HEK293 (cell line): Measurements from ENCODE around the gene RRP8.

Experiments used
- CTCF ChIA-PET: fragments of 350-600 bp; formaldehyde crosslinking; extraction: SDS; loops from one replicate; lab custom pipeline; 2021; ENCODE audit warnings: antibody characterized with exemption; lab: Yijun Ruan, JAX
- POLR2A ChIA-PET: fragments of 300-600 bp; formaldehyde crosslinking; extraction: SDS; loops from one replicate; lab custom pipeline; 2020; ENCODE audit warnings: antibody characterized with exemption, inconsistent platforms; lab: Yijun Ruan, JAX
- H3K27ac ChIP-seq: fragments of 200-500 bp; sonication (Bioruptor generic); 2 replicates; pipeline ENCODE4 v1.5.1; 2014; ENCODE audit warnings: low read depth, low read length, control low read depth, inconsistent platforms; ENCODE audit errors: extremely low read depth
- H3K36me3 ChIP-seq, 2 experiments: fragments of 200-500 bp in 1 of 2; sonication (Bioruptor generic) in 1 of 2; 1 replicate in 1 of 2; 2 replicates in 1 of 2; pipeline ENCODE4 v1.5.1; 2014 to 2017; ENCODE audit warnings: inconsistent platforms in 2 of 2, low read length in 2 of 2; ENCODE audit not compliant: control insufficient read depth in 2 of 2, insufficient read depth in 1 of 2
- H3K4me1 ChIP-seq: fragments of 200-500 bp; sonication (Bioruptor generic); 2 replicates; pipeline ENCODE4 v1.5.1; 2014; ENCODE audit warnings: mild to moderate bottlenecking, low read length, inconsistent platforms; ENCODE audit not compliant: control insufficient read depth, insufficient read depth
- H3K4me3 ChIP-seq: 2 replicates; pipeline ENCODE4 v1.5.1; 2011; ENCODE audit warnings: low read depth, mild to moderate bottlenecking, control low read depth, low read length, moderate library complexity
- H3K9me3 ChIP-seq: fragments of 200-500 bp; sonication (Bioruptor generic); 2 replicates; pipeline ENCODE4 v1.5.1; 2014; ENCODE audit warnings: low read depth, low read length, inconsistent platforms; ENCODE audit not compliant: control insufficient read depth, insufficient read depth
- BCL11A ChIP-seq: fragments of 450-650 bp; formaldehyde crosslinking; IDR thresholded peaks from 2 replicates; pipeline ENCODE4 v1.5.1; 2016; ENCODE audit warnings: low read depth, missing biosample characterization, missing genetic modification characterization
- KLF16 ChIP-seq: fragments of 450-650 bp; formaldehyde crosslinking; IDR thresholded peaks from 2 replicates; pipeline ENCODE4 v1.5.1; 2017; ENCODE audit warnings: missing biosample characterization, missing genetic modification characterization
- KLF7 ChIP-seq: fragments of 450-650 bp; formaldehyde crosslinking; IDR thresholded peaks from 2 replicates; pipeline ENCODE4 v1.5.1; 2016; ENCODE audit warnings: missing biosample characterization, missing genetic modification characterization, borderline replicate concordance
- KLF9 ChIP-seq: fragments of 450-650 bp; formaldehyde crosslinking; IDR thresholded peaks from 2 replicates; pipeline ENCODE4 v1.5.1; 2016; ENCODE audit warnings: missing biosample characterization, missing genetic modification characterization, low read depth
- PRDM1 ChIP-seq: fragments of 450-650 bp; formaldehyde crosslinking; IDR thresholded peaks from 2 replicates; pipeline ENCODE4; 2016; ENCODE audit warnings: missing biosample characterization, missing genetic modification characterization
- REPIN1 ChIP-seq: fragments of 450-650 bp; formaldehyde crosslinking; IDR thresholded peaks from 2 replicates; pipeline ENCODE4 v1.5.1; 2017; ENCODE audit warnings: missing biosample characterization, missing genetic modification characterization, low read depth
- SETDB1 ChIP-seq: IDR thresholded peaks from one replicate; pipeline ENCODE4 v1.6.1; 2017; ENCODE audit warnings: mild to moderate bottlenecking, low read length, moderate library complexity, mixed read lengths; ENCODE audit not compliant: insufficient read length
- TCF7L2 ChIP-seq: IDR thresholded peaks from 2 replicates; pipeline ENCODE4 v1.6.1; 2011; ENCODE audit warnings: low read depth, mild to moderate bottlenecking, inconsistent platforms, low read length, moderate library complexity, borderline replicate concordance
- ZFP3 ChIP-seq: fragments of 450-650 bp; formaldehyde crosslinking; IDR thresholded peaks from 2 replicates; pipeline ENCODE4 v1.5.1; 2016; ENCODE audit warnings: low read depth, missing biosample characterization, missing genetic modification characterization
- ZNF214 ChIP-seq: fragments of 450-650 bp; formaldehyde crosslinking; IDR thresholded peaks from 2 replicates; pipeline ENCODE4 v1.5.1; 2017; ENCODE audit warnings: missing biosample characterization, mild to moderate bottlenecking, missing genetic modification characterization, borderline replicate concordance
- ZNF426 ChIP-seq: fragments of 450-650 bp; formaldehyde crosslinking; IDR thresholded peaks from 2 replicates; pipeline ENCODE4 v1.5.1; 2017; ENCODE audit warnings: missing biosample characterization, missing genetic modification characterization, mild to moderate bottlenecking, inconsistent platforms, moderate library complexity
- ZNF561 ChIP-seq: fragments of 450-650 bp; IDR thresholded peaks from 2 replicates; pipeline ENCODE4 v1.5.1; 2018; ENCODE audit warnings: missing biosample characterization, missing genetic modification characterization, borderline replicate concordance
- ZNF792 ChIP-seq: fragments of 450-650 bp; formaldehyde crosslinking; IDR thresholded peaks from 2 replicates; pipeline ENCODE4 v1.5.1; 2016; ENCODE audit warnings: missing biosample characterization, missing genetic modification characterization
- ZNF843 ChIP-seq: fragments of 450-650 bp; formaldehyde crosslinking; IDR thresholded peaks from 2 replicates; pipeline ENCODE4 v1.5.1; 2016; ENCODE audit warnings: missing biosample characterization, missing genetic modification characterization
- TF ChIP-seq, protein P1 (sequence below): fragments of 450-650 bp; formaldehyde crosslinking; IDR thresholded peaks from 2 replicates; pipeline ENCODE4 v1.5.1; 2016; ENCODE audit warnings: missing biosample characterization, missing genetic modification characterization
- TF ChIP-seq, protein P2 (sequence below): fragments of 450-650 bp; formaldehyde crosslinking; IDR thresholded peaks from 2 replicates; pipeline ENCODE4 v1.5.1; 2016; ENCODE audit warnings: missing biosample characterization, missing genetic modification characterization
- TF ChIP-seq, protein P3 (sequence below): fragments of 450-650 bp; formaldehyde crosslinking; IDR thresholded peaks from 2 replicates; pipeline ENCODE4 v1.5.1; 2016; ENCODE audit warnings: missing biosample characterization, missing genetic modification characterization, low read depth

RRP8 gene

DNA sequence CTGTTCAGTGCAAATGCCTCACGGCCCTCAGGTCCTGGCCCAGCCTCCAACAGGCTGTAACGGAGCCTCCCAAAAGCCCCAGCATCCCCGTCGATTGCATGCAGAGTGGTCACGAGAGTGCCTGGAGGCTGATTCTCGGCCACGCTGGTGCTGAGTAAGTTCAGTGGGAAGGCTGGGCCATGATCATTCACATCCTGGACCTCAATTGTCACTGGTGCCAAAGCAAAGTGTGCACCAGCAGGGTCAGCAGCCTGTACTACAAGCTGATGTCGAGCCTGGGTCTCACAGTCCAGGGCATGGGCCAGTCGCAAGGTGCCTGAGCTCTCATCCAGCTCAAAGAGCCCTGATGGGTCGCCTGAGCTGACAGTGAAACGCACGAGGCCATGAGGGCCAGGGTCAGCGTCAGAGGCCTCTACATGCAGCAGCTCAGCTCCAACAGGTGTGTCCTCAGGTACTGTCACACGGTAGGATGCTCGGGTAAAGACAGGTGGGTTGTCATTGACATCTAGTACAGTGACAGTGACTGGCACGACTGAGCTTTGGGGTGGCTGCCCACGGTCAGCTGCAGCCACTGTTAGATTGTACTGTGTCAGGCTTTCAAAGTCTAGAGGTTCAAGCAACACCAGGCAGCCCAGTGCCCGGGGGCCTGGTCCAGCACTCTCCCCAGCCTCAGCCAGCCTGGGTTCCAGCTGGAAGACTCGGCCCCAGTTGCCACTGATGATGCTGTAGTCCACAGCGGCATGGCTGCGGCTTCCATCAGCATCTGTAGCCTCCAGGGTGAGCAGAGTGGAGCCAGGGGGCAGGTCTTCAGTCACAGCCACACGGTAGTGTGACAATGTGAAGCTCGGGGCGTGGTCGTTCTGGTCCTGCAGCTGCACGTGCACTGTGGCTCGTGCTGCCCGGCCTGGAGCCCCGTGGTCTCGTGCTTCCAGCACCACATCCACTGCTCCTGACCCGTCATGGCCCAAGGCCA lies 20.3 kb upstream of the RRP8 start:
- TF ChIP-seq KLF16 (tag by site-specific recombination) (no peak), ZNF792 (tag by site-specific recombination) (no peak), SETDB1 (no peak), KLF9 (no peak), ZNF426 (tag by site-specific recombination) (no peak)
- TF ChIP-seq, protein P1, sequence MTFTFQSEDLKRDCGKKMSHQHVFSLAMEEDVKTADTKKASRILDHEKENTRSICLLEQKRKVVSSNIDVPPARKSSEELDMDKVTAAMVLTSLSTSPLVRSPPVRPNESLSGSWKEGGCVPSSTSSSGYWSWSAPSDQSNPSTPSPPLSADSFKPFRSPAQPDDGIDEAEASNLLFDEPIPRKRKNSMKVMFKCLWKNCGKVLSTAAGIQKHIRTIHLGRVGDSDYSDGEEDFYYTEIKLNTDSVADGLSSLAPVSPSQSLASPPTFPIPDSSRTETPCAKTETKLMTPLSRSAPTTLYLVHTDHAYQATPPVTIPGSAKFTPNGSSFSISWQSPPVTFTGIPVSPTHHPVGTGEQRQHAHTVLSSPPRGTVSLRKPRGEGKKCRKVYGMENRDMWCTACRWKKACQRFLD (tag by site-specific recombination), result no peak
- Histone ChIP-seq H3K36me3 (peaks cover 0 to 19% of the 10 kb centered on the region in 2 experiments; a peak in 1 of 3 replicates), H3K4me1 (0 out of 2 replicates have a peak, but pooled peaks cover 2% of the 10 kb centered on the region), H3K9me3 (no peaks in the 10 kb centered on the region), H3K27ac (no peak overlapping the region), H3K4me3 (no peak overlapping the region)
- POLR2A ChIA-PET, result no interaction called here
- CTCF ChIA-PET, result no interaction called here

DNA sequence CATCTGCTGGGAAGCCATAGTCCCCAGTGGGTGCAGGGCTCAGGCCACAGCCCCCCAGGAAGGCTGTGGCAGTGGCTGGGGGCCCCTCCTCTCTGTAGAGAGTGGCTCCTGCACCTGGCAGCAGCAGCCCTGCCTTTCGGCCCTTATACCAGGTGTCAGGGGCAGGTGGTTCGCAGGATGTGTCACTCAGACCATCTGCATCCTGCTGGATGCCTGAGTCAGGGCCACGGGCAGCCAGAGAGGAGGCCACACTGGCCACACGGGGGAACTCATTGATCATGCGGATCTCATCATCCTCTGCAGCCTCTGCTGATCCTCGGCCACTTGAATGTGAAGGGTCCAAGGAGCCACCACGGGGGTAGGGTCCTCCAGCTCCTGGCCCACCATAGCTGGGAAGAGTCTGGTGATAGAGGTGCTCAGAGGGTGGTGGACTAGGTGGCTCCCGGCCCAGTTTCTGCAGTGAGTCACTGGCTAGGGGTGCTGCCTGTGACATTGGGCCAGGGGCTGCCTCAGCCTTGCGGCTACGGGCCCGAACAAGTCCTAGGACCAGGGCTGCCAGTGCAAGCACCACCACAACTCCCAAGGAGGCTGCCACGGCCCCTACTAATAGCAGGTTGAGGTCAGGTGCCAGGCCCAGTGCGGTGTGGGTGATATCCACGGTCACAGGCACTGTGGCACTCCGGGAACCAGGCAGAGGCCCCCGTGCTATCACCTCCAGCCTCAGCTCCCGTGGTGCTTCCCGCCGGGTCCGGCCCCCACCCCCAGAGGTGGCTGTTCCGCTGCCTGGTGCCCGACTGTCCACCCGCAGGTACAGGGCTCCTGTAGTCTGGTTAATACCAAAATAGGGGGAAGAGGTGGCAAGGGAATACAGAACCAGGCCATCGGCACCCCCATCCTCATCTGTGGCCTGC lies 19.1 kb upstream of the RRP8 start:
- no peak overlapping the region for H3K27ac ChIP-seq
- ChIA-PET POLR2A (interaction anchor here (1.0 to 1.9 kb wide), 3 partner anchors 11 to 20 kb away, joined by 3 to 8 read pairs (median 3); partner anchors contain the start of genes ILK and TAF10), CTCF (interaction anchor here (1.1 kb wide), 1 partner anchor 9 kb away, joined by 5 read pairs; no protein-coding TSS in a partner anchor)
- no peak overlapping the region for H3K4me3 ChIP-seq
- peaks cover 0 to 16% of the 10 kb centered on the region in 2 experiments; a peak in 1 of 3 replicates for H3K36me3 ChIP-seq
- TF ChIP-seq ZNF561 (tag by site-specific recombination) (no peak), KLF7 (tag by site-specific recombination) (no peak), ZNF843 (tag by site-specific recombination) (no peak), BCL11A (tag by site-specific recombination) (no peak), PRDM1 (no peak), ZFP3 (no peak), ZNF214 (tag by site-specific recombination) (no peak), TCF7L2 (no peak), SETDB1 (no peak), REPIN1 (tag by site-specific recombination) (no peak)
- TF ChIP-seq, protein P2, sequence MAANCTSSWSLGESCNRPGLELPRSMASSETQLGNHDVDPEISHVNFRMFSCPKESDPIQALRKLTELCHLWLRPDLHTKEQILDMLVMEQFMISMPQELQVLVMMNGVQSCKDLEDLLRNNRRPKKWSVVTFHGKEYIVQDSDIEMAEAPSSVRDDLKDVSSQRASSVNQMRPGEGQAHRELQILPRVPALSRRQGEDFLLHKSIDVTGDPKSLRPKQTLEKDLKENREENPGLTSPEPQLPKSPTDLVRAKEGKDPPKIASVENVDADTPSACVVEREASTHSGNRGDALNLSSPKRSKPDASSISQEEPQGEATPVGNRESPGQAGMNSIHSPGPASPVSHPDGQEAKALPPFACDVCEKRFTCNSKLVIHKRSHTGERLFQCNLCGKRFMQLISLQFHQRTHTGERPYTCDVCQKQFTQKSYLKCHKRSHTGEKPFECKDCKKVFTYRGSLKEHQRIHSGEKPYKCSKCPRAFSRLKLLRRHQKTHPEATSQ (tag by site-specific recombination), result no peak
- TF ChIP-seq, protein P3, sequence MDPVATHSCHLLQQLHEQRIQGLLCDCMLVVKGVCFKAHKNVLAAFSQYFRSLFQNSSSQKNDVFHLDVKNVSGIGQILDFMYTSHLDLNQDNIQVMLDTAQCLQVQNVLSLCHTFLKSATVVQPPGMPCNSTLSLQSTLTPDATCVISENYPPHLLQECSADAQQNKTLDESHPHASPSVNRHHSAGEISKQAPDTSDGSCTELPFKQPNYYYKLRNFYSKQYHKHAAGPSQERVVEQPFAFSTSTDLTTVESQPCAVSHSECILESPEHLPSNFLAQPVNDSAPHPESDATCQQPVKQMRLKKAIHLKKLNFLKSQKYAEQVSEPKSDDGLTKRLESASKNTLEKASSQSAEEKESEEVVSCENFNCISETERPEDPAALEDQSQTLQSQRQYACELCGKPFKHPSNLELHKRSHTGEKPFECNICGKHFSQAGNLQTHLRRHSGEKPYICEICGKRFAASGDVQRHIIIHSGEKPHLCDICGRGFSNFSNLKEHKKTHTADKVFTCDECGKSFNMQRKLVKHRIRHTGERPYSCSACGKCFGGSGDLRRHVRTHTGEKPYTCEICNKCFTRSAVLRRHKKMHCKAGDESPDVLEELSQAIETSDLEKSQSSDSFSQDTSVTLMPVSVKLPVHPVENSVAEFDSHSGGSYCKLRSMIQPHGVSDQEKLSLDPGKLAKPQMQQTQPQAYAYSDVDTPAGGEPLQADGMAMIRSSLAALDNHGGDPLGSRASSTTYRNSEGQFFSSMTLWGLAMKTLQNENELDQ, result no peak
- 0 out of 2 replicates have a peak, but pooled peaks cover 4% of the 10 kb centered on the region for H3K4me1 ChIP-seq
- H3K9me3 ChIP-seq, result no peaks in the 10 kb centered on the region
